HEK293 (cell line): Measurements from ENCODE around the gene HFM1.
"Not testable (repeated sequence)": the region's sequence is repeated elsewhere in the genome, so short reads cannot be mapped to it uniquely, and the experiment has no call there.

ENCODE experiments used
- CTCF ChIA-PET: fragments of 350-600 bp; formaldehyde crosslinking; extraction: SDS; loops from one replicate; lab custom pipeline; 2021; ENCODE audit warnings: antibody characterized with exemption; lab: Yijun Ruan, JAX
- POLR2A ChIA-PET: fragments of 300-600 bp; formaldehyde crosslinking; extraction: SDS; loops from one replicate; lab custom pipeline; 2020; ENCODE audit warnings: antibody characterized with exemption, inconsistent platforms; lab: Yijun Ruan, JAX
- H3K27ac ChIP-seq: fragments of 200-500 bp; sonication (Bioruptor generic); 2 replicates; pipeline ENCODE4 v1.5.1; 2014; ENCODE audit warnings: low read depth, low read length, control low read depth, inconsistent platforms; ENCODE audit errors: extremely low read depth
- H3K36me3 ChIP-seq, 2 experiments: fragments of 200-500 bp in 1 of 2; sonication (Bioruptor generic) in 1 of 2; 1 replicate in 1 of 2; 2 replicates in 1 of 2; pipeline ENCODE4 v1.5.1; 2014 to 2017; ENCODE audit warnings: inconsistent platforms in 2 of 2, low read length in 2 of 2; ENCODE audit not compliant: control insufficient read depth in 2 of 2, insufficient read depth in 1 of 2
- H3K4me1 ChIP-seq: fragments of 200-500 bp; sonication (Bioruptor generic); 2 replicates; pipeline ENCODE4 v1.5.1; 2014; ENCODE audit warnings: mild to moderate bottlenecking, low read length, inconsistent platforms; ENCODE audit not compliant: control insufficient read depth, insufficient read depth
- H3K4me3 ChIP-seq: 2 replicates; pipeline ENCODE4 v1.5.1; 2011; ENCODE audit warnings: low read depth, mild to moderate bottlenecking, control low read depth, low read length, moderate library complexity
- H3K9me3 ChIP-seq: fragments of 200-500 bp; sonication (Bioruptor generic); 2 replicates; pipeline ENCODE4 v1.5.1; 2014; ENCODE audit warnings: low read depth, low read length, inconsistent platforms; ENCODE audit not compliant: control insufficient read depth, insufficient read depth
- MEIS1 ChIP-seq: sonication (generic); formaldehyde crosslinking; IDR thresholded peaks from 2 replicates; pipeline ENCODE4 v1.8.1; 2022; ENCODE audit warnings: missing genetic modification reagents, mild to moderate bottlenecking, borderline replicate concordance
- MYNN ChIP-seq: fragments of 450-650 bp; formaldehyde crosslinking; IDR thresholded peaks from 2 replicates; pipeline ENCODE4 v1.5.1; 2016; ENCODE audit warnings: missing biosample characterization, missing genetic modification characterization, borderline replicate concordance
- OVOL3 ChIP-seq: fragments of 450-650 bp; formaldehyde crosslinking; IDR thresholded peaks from 2 replicates; pipeline ENCODE4 v1.5.1; 2016; ENCODE audit warnings: missing biosample characterization, missing genetic modification characterization
- REPIN1 ChIP-seq: fragments of 450-650 bp; formaldehyde crosslinking; IDR thresholded peaks from 2 replicates; pipeline ENCODE4 v1.5.1; 2017; ENCODE audit warnings: missing biosample characterization, missing genetic modification characterization, low read depth
- SCRT2 ChIP-seq: fragments of 450-650 bp; formaldehyde crosslinking; IDR thresholded peaks from 2 replicates; pipeline ENCODE4 v1.5.1; 2016; ENCODE audit warnings: missing biosample characterization, missing genetic modification characterization
- ZNF121 ChIP-seq: fragments of 450-650 bp; formaldehyde crosslinking; IDR thresholded peaks from 2 replicates; pipeline ENCODE4 v1.5.1; 2016; ENCODE audit warnings: missing biosample characterization, missing genetic modification characterization
- ZNF146 ChIP-seq: fragments of 450-650 bp; formaldehyde crosslinking; IDR thresholded peaks from 2 replicates; pipeline ENCODE4 v1.5.1; 2016; ENCODE audit warnings: missing biosample characterization, missing genetic modification characterization
- ZNF174 ChIP-seq: fragments of 450-650 bp; formaldehyde crosslinking; IDR thresholded peaks from 2 replicates; pipeline ENCODE4 v1.5.0; 2017; ENCODE audit warnings: missing biosample characterization, mild to moderate bottlenecking, missing genetic modification characterization
- ZNF211 ChIP-seq: fragments of 450-650 bp; formaldehyde crosslinking; IDR thresholded peaks from 2 replicates; pipeline ENCODE4 v1.5.1; 2016; ENCODE audit warnings: low read depth, missing biosample characterization, missing genetic modification characterization
- ZNF48 ChIP-seq: fragments of 450-650 bp; formaldehyde crosslinking; IDR thresholded peaks from 2 replicates; pipeline ENCODE4 v1.5.1; 2016; ENCODE audit warnings: missing biosample characterization, missing genetic modification characterization
- ZNF514 ChIP-seq: fragments of 450-650 bp; formaldehyde crosslinking; IDR thresholded peaks from 2 replicates; pipeline ENCODE4 v1.5.1; 2016; ENCODE audit warnings: missing biosample characterization, missing genetic modification characterization
- ZNF596 ChIP-seq: fragments of 450-650 bp; IDR thresholded peaks from 2 replicates; pipeline ENCODE4 v1.5.0; 2018; ENCODE audit warnings: missing biosample characterization, mild to moderate bottlenecking, missing genetic modification characterization, moderate library complexity
- ZNF626 ChIP-seq: fragments of 450-650 bp; sonication (Bioruptor Pico); formaldehyde crosslinking; IDR thresholded peaks from 2 replicates; pipeline ENCODE4 v1.5.1; 2018; ENCODE audit warnings: missing biosample characterization, missing genetic modification characterization, inconsistent platforms
- ZNF776 ChIP-seq: fragments of 450-650 bp; formaldehyde crosslinking; IDR thresholded peaks from 2 replicates; pipeline ENCODE4 v1.5.0; 2017; ENCODE audit warnings: missing biosample characterization, missing genetic modification characterization, borderline replicate concordance
- ZNF843 ChIP-seq: fragments of 450-650 bp; formaldehyde crosslinking; IDR thresholded peaks from 2 replicates; pipeline ENCODE4 v1.5.1; 2016; ENCODE audit warnings: missing biosample characterization, missing genetic modification characterization
- TF ChIP-seq, protein P1 (sequence below): IDR thresholded peaks from 2 replicates; pipeline ENCODE4 v1.6.1; 2011; ENCODE audit warnings: mild to moderate bottlenecking, low read depth, low read length, borderline replicate concordance
- TF ChIP-seq, protein P2 (sequence below): fragments of 450-650 bp; formaldehyde crosslinking; IDR thresholded peaks from 2 replicates; pipeline ENCODE4 v1.5.1; 2016; ENCODE audit warnings: missing biosample characterization, missing genetic modification characterization, borderline replicate concordance
- TF ChIP-seq, protein P3 (sequence below): fragments of 450-650 bp; formaldehyde crosslinking; IDR thresholded peaks from 2 replicates; pipeline ENCODE4 v1.5.1; 2017; ENCODE audit warnings: missing biosample characterization, missing genetic modification characterization

The HFM1 gene

DNA sequence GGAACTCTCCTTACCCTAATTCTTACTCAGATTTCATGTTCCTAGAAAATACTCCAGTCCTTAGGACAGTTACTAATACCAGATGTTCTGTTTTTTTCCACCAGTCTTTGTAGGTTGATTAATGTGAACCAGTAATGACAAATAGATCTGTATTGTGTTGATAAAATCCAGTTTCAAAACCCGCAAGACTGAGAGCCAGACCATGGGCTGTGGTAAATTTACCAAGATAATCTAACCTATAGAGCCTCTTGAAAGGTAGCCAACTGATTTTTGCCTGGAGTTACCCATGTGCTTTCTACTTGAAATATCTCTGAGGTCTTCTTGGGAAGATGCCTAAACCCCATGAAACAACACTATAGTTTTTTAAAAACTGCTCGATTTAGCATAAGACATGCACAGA, 49.5 kb upstream of the HFM1 start:
- CTCF ChIA-PET, result no interaction called here
- Histone ChIP-seq H3K27ac (no peak overlapping the region), H3K4me3 (no peak overlapping the region), H3K4me1 (0 out of 2 replicates have a peak, but pooled peaks cover 7% of the 10 kb centered on the region), H3K9me3 (no peaks in the 10 kb centered on the region), H3K36me3 (no peaks in the 10 kb centered on the region)
- POLR2A ChIA-PET, result no interaction called here
- TF ChIP-seq ZNF121 (tag by site-specific recombination), result no peak
- no peak for TF ChIP-seq ZNF48 (tag by site-specific recombination)
- no peak for TF ChIP-seq SCRT2 (tag by site-specific recombination)
- TF ChIP-seq, protein P1, sequence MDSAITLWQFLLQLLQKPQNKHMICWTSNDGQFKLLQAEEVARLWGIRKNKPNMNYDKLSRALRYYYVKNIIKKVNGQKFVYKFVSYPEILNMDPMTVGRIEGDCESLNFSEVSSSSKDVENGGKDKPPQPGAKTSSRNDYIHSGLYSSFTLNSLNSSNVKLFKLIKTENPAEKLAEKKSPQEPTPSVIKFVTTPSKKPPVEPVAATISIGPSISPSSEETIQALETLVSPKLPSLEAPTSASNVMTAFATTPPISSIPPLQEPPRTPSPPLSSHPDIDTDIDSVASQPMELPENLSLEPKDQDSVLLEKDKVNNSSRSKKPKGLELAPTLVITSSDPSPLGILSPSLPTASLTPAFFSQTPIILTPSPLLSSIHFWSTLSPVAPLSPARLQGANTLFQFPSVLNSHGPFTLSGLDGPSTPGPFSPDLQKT, result no peak
- TF ChIP-seq, protein P2, sequence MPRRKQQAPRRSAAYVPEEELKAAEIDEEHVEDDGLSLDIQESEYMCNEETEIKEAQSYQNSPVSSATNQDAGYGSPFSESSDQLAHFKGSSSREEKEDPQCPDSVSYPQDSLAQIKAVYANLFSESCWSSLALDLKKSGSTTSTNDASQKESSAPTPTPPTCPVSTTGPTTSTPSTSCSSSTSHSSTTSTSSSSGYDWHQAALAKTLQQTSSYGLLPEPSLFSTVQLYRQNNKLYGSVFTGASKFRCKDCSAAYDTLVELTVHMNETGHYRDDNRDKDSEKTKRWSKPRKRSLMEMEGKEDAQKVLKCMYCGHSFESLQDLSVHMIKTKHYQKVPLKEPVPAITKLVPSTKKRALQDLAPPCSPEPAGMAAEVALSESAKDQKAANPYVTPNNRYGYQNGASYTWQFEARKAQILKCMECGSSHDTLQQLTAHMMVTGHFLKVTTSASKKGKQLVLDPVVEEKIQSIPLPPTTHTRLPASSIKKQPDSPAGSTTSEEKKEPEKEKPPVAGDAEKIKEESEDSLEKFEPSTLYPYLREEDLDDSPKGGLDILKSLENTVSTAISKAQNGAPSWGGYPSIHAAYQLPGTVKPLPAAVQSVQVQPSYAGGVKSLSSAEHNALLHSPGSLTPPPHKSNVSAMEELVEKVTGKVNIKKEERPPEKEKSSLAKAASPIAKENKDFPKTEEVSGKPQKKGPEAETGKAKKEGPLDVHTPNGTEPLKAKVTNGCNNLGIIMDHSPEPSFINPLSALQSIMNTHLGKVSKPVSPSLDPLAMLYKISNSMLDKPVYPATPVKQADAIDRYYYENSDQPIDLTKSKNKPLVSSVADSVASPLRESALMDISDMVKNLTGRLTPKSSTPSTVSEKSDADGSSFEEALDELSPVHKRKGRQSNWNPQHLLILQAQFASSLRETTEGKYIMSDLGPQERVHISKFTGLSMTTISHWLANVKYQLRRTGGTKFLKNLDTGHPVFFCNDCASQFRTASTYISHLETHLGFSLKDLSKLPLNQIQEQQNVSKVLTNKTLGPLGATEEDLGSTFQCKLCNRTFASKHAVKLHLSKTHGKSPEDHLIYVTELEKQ (tag by site-specific recombination), result no peak
- no peak for TF ChIP-seq ZNF174 (tag by site-specific recombination)
- TF ChIP-seq ZNF843 (tag by site-specific recombination), result no peak
- TF ChIP-seq OVOL3 (tag by site-specific recombination), result no peak
- TF ChIP-seq ZNF776, result no peak
- no peak for TF ChIP-seq MEIS1 (CRISPR knock-in tag)
- TF ChIP-seq ZNF596, result no peak
- TF ChIP-seq ZNF626 (tag by site-specific recombination), result no peak
- TF ChIP-seq REPIN1 (tag by site-specific recombination), result no peak
- TF ChIP-seq ZNF211 (tag by site-specific recombination), result no peak

DNA sequence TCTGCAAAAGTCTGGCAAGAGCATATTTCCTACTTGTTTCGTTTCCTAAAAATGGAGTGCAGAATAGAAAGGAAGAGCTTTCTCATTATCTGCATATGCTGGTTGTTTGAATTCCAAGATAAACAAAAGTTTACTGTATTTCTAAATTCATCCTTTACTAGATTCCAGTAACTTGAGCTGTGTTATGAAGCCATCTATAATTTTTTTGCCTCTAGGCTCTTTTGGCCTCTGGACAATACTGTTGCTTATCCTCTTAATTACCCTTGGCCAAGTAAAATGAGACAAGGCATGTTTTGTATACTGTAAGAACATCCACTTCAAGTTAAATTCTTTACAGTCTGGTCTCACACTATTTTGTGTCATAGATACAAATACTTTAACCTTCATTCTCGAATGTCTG, 45.6 kb upstream of the HFM1 start:
- POLR2A ChIA-PET, result no interaction called here
- no peak for TF ChIP-seq MYNN (tag by site-specific recombination)
- TF ChIP-seq ZNF514 (tag by site-specific recombination), result no peak
- TF ChIP-seq, protein P3, sequence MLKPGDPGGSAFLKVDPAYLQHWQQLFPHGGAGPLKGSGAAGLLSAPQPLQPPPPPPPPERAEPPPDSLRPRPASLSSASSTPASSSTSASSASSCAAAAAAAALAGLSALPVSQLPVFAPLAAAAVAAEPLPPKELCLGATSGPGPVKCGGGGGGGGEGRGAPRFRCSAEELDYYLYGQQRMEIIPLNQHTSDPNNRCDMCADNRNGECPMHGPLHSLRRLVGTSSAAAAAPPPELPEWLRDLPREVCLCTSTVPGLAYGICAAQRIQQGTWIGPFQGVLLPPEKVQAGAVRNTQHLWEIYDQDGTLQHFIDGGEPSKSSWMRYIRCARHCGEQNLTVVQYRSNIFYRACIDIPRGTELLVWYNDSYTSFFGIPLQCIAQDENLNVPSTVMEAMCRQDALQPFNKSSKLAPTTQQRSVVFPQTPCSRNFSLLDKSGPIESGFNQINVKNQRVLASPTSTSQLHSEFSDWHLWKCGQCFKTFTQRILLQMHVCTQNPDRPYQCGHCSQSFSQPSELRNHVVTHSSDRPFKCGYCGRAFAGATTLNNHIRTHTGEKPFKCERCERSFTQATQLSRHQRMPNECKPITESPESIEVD (tag by site-specific recombination), result peak; percentile 78

DNA sequence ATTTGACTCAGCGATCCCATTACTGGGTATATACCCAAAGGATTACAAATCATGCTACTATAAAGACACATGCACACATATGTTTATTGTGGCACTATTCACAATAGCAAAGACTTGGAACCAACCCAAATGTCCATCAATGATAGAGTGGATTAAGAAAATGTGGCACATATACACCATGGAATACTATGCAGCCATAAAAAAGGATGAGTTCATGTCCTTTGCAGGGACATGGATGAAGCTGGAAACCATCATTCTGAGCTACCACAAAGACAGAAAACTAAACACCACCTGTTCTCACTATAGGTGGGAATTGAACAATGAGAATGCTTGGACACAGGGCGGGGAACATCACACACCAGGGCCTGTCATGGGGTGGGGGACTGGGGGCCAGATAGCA, 43.1 kb upstream of the HFM1 start:
- CTCF ChIA-PET, H3K9me3 ChIP-seq: not testable (repeated sequence)
- TF ChIP-seq ZNF146 (tag by site-specific recombination), result peak; percentile 91

More for the DNA sequence above, 45.6 kb upstream of the HFM1 start:
- Histone ChIP-seq H3K9me3 (no peaks in the 10 kb centered on the region), H3K27ac (no peak overlapping the region), H3K4me3 (no peak overlapping the region), H3K36me3 (no peaks in the 10 kb centered on the region), H3K4me1 (0 out of 2 replicates have a peak, but pooled peaks cover 7% of the 10 kb centered on the region)
- CTCF ChIA-PET, result interaction anchor here (0.9 to 1.1 kb wide), 2 partner anchors 168 to 284 kb away, joined by 3 to 4 read pairs; no protein-coding TSS in a partner anchor

DNA sequence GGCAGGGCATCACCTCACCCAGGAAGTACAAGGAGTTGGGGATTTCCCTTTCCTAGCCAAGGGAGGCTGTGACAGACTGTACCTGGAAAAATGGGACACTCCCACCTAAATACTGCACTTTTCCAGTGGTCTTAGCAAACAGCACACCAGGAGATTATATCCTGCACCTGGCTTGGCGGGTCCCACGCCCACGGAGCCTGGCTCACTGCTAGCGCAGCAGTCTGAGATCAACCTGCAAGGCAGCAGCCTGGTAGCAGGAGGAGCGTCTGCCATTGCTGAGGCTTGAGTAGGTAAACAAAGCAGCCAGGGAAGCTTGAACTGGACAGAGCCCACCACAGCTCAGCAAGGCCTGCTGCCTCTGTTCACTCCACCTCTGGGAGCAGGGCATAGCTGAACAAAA, 37.3 kb upstream of the HFM1 start:
- H3K36me3 ChIP-seq, H3K4me3 ChIP-seq, H3K27ac ChIP-seq, H3K9me3 ChIP-seq, H3K4me1 ChIP-seq, POLR2A ChIA-PET: not testable (repeated sequence)
- CTCF ChIA-PET, result interaction anchor here (0.6 to 1.1 kb wide), 2 partner anchors 60 to 61 kb away, joined by 3 to 4 read pairs; no protein-coding TSS in a partner anchor

More for the DNA sequence above, 43.1 kb upstream of the HFM1 start:
- POLR2A ChIA-PET, H3K36me3 ChIP-seq, H3K4me1 ChIP-seq, H3K27ac ChIP-seq, H3K4me3 ChIP-seq: not testable (repeated sequence)
